ENCODE measurements around the gene KLLN. TPM values are rescaled to one million over a fixed set of nuclear protein-coding genes. Genes with fewer than 3 reads are reported as not detected.

KLLN gene
- total and polyA plus RNA-seq, 2 of the 8 experiments (the other 6 are each of a cell fraction or from before 2014, with no cell fraction given), result 0.24 to 0.73 TPM

- no peak for DNase-seq (ENCODE audit: low read depth in 1 of 2, low spot score in 2 of 2)
- H3K79me2 ChIP-seq (ENCODE audit: control insufficient read depth in 1 of 2, insufficient read depth in 2 of 2, low read length in 2 of 2), result no peaks in the 10 kb centered on the region
- no peak overlapping the region for H2BK5ac ChIP-seq (ENCODE audit: low read depth, low read length)
- no peaks in the 10 kb centered on the region for H3K23me2 ChIP-seq (ENCODE audit: low read depth, low read length)
- H3K79me1 ChIP-seq (ENCODE audit: low read depth, low read length), result no peaks in the 10 kb centered on the region
- no peak overlapping the region for H3K18ac ChIP-seq (ENCODE audit: extremely low read depth, low read length)
- no peaks in the 10 kb centered on the region for H3K27me3 ChIP-seq (replicated peaks in 1 of 4; ENCODE audit: control insufficient read depth in 3 of 4, extremely low read depth in 1 of 4, insufficient read depth in 3 of 4, low read length in 3 of 4)
- no peak overlapping the region for H4K8ac ChIP-seq (ENCODE audit: extremely low read depth, insufficient read depth, low read length)
- no peak for FAIRE-seq
- H3K14ac ChIP-seq (ENCODE audit: insufficient read length), result no peak overlapping the region
- H3K56ac ChIP-seq (replicated peaks; ENCODE audit: insufficient read length, low read depth, low read length), result no peak overlapping the region
- CTCF ChIA-PET (ENCODE audit: partially characterized antibody), result interaction anchor here (1.1 kb wide), 1 partner anchor 29 kb away, joined by 4 read pairs; the partner anchor contains the start of gene ATAD1
- H4K20me1 ChIP-seq (replicated peaks in 1 of 2; ENCODE audit: control insufficient read depth in 1 of 2, insufficient read depth in 2 of 2, low read length in 2 of 2), result no peaks in the 10 kb centered on the region
- no peak overlapping the region for H3K4ac ChIP-seq (replicated peaks; ENCODE audit: insufficient read length, low read depth, low read length)
- H2BK120ac ChIP-seq (replicated peaks; ENCODE audit: low read depth, low read length), result no peak overlapping the region
- H3K27ac ChIP-seq (ENCODE audit: low read depth, low read length), result no peak overlapping the region
- no peak overlapping the region for H2BK20ac ChIP-seq (ENCODE audit: low read length)
- H2AFZ ChIP-seq (ENCODE audit: low read length), result no peak overlapping the region
- no peak overlapping the region for H2AK5ac ChIP-seq (ENCODE audit: low read depth, low read length)
- no peak overlapping the region for H2BK15ac ChIP-seq (ENCODE audit: low read length)
- no peak overlapping the region for H3K4me2 ChIP-seq (ENCODE audit: insufficient read depth in 1 of 2, low read depth in 2 of 2, low read length in 2 of 2)
- no peak overlapping the region for H3K23ac ChIP-seq (ENCODE audit: insufficient read length)
- no peaks in the 10 kb centered on the region for H3K4me1 ChIP-seq (replicated peaks in 1 of 4; ENCODE audit: control insufficient read depth in 3 of 4, insufficient read depth in 4 of 4, low read length in 3 of 4)
- POLR2A ChIA-PET (ENCODE audit: partially characterized antibody), result interaction anchor here (1.3 kb wide), 1 partner anchor 14 kb away, joined by 3 read pairs; no protein-coding TSS in a partner anchor
- no peaks in the 10 kb centered on the region for H3K36me3 ChIP-seq (ENCODE audit: control insufficient read depth in 2 of 4, insufficient read depth in 4 of 4, low read length in 3 of 4)
- H2BK12ac ChIP-seq (ENCODE audit: low read depth, low read length), result no peak overlapping the region
- H4K91ac ChIP-seq (replicated peaks; ENCODE audit: insufficient read length, low read length), result no peak overlapping the region
- no peak overlapping the region for H4K5ac ChIP-seq (ENCODE audit: insufficient read length, low read depth, low read length)
- no peak overlapping the region for H3K9ac ChIP-seq (replicated peaks in 1 of 4; ENCODE audit: extremely low read depth in 1 of 4, low read depth in 3 of 4, low read length in 3 of 4)
- no peak overlapping the region for H3K4me3 ChIP-seq (ENCODE audit: extremely low read depth in 1 of 4, insufficient read depth in 2 of 4, low read depth in 3 of 4, low read length in 4 of 4)
- H3K9me3 ChIP-seq (ENCODE audit: insufficient read depth in 2 of 2, low read depth in 1 of 2, low read length in 1 of 2), result no peaks in the 10 kb centered on the region
- TF ChIP-seq TAF1 (IDR thresholded peaks at IDR 0.05; ENCODE audit: low read depth, low read length) (no peak), SIRT6 (IDR thresholded peaks at IDR 0.05; ENCODE audit: low read length) (no peak), EP300 (IDR thresholded peaks at IDR 0.05; ENCODE audit: borderline replicate concordance in 1 of 2, low read depth in 2 of 2, low read length in 2 of 2) (no peak), HDAC6 (IDR thresholded peaks at IDR 0.05; ENCODE audit: low read depth, low read length) (no peak), ASH2L (IDR thresholded peaks at IDR 0.05; ENCODE audit: low read length) (no peak), CREB1 (IDR thresholded peaks at IDR 0.05) (no peak), TEAD4 (IDR thresholded peaks at IDR 0.05; ENCODE audit: low read depth, low read length) (no peak), CBX5 (IDR thresholded peaks at IDR 0.05; ENCODE audit: low read depth, low read length) (no peak), HDAC2 (IDR thresholded peaks at IDR 0.05; ENCODE audit: borderline replicate concordance in 1 of 2, low read depth in 2 of 2, low read length in 2 of 2) (no peak), PHF8 (conservative IDR thresholded peaks at IDR 0.05; ENCODE audit: low read depth, low read length) (no peak), RNF2 (IDR thresholded peaks at IDR 0.05; ENCODE audit: borderline replicate concordance, low read depth, low read length, missing control alignments, poor library complexity, severe bottlenecking) (no peak)
Observed at GRCh38 chr10:87847550-87847949, 15.8 kb downstream of the KLLN start.
